ENCODE data around the gene CTIF. TPM values are rescaled to one million over a fixed set of nuclear protein-coding genes. Genes with fewer than 3 reads are reported as not detected.

The CTIF gene
- total RNA-seq, 2 experiments from 2014 or later: 0.06 to 0.38 TPM

Small RNA genes lying within 50 kb of the gene (microRNA-seq; reads per million reads assigned to microRNA genes)
- gene MIR4743 (ENCODE audit: borderline replicate concordance): not detected

Small RNA genes lying within 50 kb of the gene (small RNA-seq; reads per million reads assigned to genes)
- gene MIR4743: not detected

Other genes starting within 250 kb of the CTIF start
- gene ZBTB7C, start 129.6 kb upstream of the CTIF start, total RNA-seq (2014; rRNA removed; shearing (Covaris generic)): not detected in 2 replicates
- not detected in 2 replicates for gene ZBTB7C, start 129.6 kb upstream of the CTIF start, total RNA-seq (2022)

Data from OCI-LY7 (cell line).